NCI-H2107 treated with DMSO at 0.1 percent for 48 hours (cell line): ENCODE results near the gene ADI1.
"Not testable (repeated sequence)": the region's sequence is repeated elsewhere in the genome, so short reads cannot be mapped to it uniquely, and the experiment has no call there.

Experiments used
- DNase-seq: peaks from one replicate; lab custom pipeline; 2025; ENCODE audit not compliant: unreplicated experiment; lab: John Stamatoyannopoulos, UW

Gene ADI1

GRCh38 chr2:3494984-3495666, 24.2 kb downstream of the ADI1 start:
- no peak for DNase-seq

GRCh38 chr2:3493615-3494007, 25.7 kb downstream of the ADI1 start:
- DNase-seq = no peak

- no peak for DNase-seq
Measured at GRCh38 chr2:3492951-3493614, 26.2 kb downstream of the ADI1 start.

GRCh38 chr2:3492475-3492787, 26.9 kb downstream of the ADI1 start:
- DNase-seq = not testable (repeated sequence)

- no peak for DNase-seq
Measured at GRCh38 chr2:3491716-3492474, 27.4 kb downstream of the ADI1 start.

- DNase-seq = no peak
Measured at GRCh38 chr2:3491306-3491705, 28.0 kb downstream of the ADI1 start.

- DNase-seq = no peak
Measured at GRCh38 chr2:3490191-3491170, 28.9 kb downstream of the ADI1 start.

- DNase-seq = no peak
Measured at GRCh38 chr2:3489764-3490115, 29.6 kb downstream of the ADI1 start.

GRCh38 chr2:3488855-3489763, 30.2 kb downstream of the ADI1 start:
- peak; percentile 29 for DNase-seq

GRCh38 chr2:3488061-3488531, 31.2 kb downstream of the ADI1 start:
- DNase-seq = no peak

GRCh38 chr2:3487432-3487831, 31.9 kb downstream of the ADI1 start:
- DNase-seq = no peak

GRCh38 chr2:3487028-3487425, 32.3 kb downstream of the ADI1 start:
- no peak for DNase-seq

- DNase-seq = no peak
Measured at GRCh38 chr2:3486047-3487027, 33.0 kb downstream of the ADI1 start.

GRCh38 chr2:3485166-3485565, 34.2 kb downstream of the ADI1 start:
- no peak for DNase-seq

GRCh38 chr2:3483986-3484960, 35.1 kb downstream of the ADI1 start:
- DNase-seq = no peak

- no peak for DNase-seq
Measured at GRCh38 chr2:3483227-3483985, 35.9 kb downstream of the ADI1 start.

GRCh38 chr2:3482363-3482821, 36.9 kb downstream of the ADI1 start:
- no peak for DNase-seq
